G401.6 (cell line): ENCODE data around the gene RRP1.

Source experiments
- FAIRE-seq: peaks from 2 replicates; lab custom pipeline; 2012; peaks lifted over from hg19 to GRCh38; lab: Jason Lieb, UNC

The RRP1 gene

DNA sequence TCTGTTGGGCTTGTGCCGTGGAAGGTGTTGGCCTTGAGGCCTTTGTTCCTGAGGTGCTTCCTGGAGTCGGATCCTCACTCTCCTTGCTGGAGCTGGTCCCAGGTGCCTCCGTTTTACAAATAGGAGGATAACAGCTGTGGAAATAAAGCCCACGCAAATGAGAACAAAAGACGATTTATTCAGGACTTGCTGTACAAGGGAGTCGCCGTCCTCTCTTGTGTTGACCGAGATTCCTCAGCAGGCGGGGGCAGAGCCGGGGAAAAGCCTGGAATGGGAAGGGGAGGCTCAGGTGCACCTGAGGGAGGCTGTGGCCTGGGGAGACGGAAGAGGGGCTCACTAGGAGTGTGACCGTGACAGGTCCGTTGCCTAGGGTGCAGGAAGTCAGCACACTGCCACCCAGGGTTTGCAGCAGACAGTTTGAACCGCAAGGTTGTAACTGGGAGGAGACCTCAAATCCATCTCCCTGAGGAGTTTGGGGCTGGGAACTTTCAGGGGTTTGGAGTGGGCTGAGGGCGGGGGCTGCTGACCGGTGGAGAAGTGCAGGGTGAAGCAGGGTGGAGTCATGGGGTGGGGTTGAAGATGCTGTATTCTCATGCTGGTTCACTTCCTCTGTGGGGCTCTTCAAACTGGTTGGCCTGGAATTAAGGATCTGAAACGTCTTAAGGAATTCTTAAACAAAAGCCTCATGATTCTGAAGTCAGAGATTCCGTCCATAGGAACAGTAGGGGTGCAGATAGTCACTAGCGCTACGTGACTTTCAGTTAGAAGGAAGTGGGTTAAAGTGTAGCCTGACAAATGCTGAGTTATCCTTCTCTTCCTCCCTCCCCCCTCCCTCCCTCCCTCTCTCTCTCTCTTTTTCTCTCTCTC, 10.7 kb upstream of the RRP1 start:
- FAIRE-seq = peak; percentile 88

DNA sequence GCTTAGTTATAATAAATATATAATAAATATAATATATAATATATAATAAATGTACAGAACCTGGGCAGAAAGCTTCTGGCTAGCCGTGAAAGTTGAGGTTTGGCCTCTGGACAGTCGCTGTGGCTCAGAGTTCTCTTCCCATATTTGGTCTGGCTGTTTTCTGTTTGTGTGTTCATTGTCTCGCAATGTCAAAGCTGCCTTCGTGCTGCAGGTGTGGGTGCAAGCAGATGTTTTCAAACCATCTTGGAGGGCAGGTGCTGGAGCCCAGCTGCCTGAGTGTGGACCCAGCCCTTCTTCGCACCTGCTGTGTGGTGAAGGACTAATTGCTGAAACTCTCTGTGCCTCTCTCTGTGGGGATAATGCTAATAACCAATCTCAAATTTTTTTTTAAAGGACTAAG, 9.7 kb upstream of the RRP1 start:
- no peak for FAIRE-seq

DNA sequence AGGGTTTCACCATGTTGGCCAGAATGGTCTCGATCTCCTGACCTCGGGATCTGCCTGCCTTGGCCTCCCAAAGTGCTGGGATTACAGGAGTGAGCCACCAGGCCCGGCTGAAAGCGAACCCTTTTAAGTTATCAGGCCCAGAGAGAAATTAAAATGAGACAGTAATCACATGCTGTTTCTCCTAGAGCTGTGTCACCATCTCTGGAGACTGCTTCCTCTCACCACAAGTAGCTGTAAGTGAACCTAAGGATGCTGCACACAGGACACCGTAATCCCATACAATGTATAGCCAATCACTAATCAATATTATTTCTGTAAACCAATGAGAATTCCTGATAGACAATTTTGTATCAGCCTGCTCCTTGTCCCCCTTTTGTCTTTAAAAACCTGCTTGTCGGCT, 7.5 kb upstream of the RRP1 start:
- FAIRE-seq = no peak

DNA sequence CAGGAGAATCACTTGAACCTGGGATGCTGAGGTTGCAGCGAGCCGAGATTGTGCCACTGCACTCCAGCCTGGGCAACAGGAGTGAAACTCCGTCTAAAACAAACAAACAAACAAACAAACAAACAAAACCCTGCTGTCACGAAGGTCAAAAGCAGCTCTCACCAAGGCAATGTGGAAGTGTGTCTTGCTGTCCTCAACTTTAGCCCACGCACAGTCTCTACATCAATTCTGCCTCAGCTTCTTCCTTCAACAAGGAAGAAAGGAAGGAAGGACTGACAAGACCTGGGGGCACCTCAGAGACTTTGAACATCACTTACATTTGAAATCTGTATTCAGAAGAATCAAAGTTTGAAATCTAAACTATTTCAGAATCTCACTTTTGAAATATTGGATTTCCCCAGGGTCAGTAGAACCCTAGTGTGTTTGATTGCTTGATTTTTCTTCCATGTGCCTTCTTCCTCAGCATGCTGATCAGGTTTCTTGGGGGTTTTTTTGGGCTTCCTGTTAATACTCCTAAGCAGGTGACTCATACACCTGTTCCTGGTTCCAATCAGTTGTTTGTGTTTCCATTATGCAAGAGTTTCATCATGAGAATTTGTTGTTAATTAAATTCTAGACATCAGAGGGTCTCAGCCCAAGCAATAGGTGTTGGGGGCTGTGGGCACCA, 6.8 kb upstream of the RRP1 start:
- no peak for FAIRE-seq

DNA sequence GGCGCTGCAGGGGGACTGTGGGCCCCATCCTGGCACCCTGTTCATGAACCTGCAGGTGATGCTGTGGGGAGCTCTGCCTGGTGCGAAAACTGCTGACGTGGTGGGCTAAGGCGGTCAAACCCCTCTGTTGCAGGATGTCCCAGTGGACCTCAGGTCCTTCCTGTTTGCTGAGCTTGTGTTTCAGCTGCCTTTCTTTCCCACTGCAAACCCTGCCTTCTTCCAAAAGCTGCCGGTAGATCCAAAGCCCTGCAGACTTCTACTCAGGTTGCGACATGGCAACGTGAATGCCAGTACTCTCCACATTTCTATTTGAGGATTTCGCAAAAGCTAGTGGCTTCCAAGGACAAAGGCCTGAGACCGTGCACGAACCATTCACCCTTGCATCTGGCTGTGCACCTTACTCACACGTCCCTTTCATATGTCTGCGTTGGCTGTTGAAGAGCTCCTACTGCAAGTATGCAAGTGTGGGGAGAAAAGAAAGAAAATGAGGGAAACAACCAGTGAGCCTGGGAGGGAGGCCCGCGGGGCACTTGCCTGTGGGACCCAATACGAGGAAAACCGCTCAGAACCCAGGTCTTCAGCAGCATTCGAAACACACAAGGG, 6.2 kb upstream of the RRP1 start:
- no peak for FAIRE-seq

DNA sequence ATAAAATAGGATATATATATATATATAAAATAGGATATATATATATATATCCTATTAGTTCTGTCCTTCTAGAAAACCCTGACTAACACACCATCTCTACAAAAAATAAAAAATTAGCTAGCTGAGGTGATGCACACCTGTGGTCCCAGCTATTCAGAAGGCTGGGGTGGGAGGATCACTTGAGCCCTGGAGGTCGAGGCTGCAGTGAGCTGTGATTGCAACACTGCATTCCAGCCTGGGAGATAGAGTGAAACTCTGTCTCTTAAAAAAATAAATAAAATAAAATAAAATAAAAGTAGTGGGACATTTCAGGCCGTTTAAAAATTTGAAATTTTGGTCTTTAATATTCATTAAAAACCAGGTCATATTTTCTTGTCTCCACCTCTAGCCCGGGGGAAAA, 4.2 kb upstream of the RRP1 start:
- no peak for FAIRE-seq

DNA sequence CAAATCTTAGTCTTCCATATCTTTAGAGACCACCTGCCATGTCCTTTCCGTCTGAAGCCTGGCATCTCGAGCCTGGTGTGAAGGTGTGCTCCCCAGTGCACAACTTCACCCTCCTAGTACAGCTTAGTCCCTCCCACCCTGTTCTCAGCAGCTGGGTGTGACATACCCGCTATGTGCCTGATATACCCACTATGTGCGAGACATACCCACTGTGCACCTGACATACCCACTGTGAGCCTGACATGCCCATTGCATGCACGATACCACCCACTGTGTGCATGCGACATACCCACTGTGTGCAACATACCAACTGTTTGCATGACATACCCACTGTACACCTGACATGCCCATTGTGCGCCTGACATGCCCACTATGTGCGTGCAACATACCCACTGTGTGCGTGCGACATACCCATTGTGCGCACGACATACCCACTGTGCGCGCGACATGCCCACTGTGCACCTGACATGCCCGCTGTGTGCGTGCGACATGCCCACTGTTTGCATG, 3.0 kb upstream of the RRP1 start:
- no peak for FAIRE-seq

DNA sequence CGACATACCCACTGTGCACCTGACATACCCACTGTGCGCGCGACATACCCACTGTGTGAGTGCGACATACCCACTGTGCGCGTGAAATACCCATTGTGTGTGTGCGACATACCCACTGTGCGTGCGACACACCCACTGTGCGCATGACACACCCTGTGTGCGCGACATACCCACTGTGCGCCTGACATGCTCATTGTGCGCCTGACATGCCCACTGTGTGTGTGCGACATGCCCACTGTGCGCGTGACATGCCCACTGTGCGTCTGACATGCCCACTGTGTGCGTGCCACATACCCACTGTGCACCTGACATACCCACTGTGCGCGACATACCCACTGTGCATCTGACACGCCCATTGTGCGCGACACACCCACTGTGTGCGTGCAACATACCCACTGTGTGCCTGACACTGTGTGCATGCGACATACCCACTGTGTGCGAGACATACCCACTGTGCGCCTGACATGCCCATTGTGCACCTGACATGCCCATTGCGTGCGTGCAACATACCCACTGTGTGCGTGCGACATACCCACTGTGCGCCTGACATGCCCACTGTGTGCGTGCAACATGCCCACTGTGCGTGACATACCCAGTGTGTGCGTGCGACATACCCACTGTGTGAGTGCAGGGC, 2.5 kb upstream of the RRP1 start:
- FAIRE-seq = no peak

DNA sequence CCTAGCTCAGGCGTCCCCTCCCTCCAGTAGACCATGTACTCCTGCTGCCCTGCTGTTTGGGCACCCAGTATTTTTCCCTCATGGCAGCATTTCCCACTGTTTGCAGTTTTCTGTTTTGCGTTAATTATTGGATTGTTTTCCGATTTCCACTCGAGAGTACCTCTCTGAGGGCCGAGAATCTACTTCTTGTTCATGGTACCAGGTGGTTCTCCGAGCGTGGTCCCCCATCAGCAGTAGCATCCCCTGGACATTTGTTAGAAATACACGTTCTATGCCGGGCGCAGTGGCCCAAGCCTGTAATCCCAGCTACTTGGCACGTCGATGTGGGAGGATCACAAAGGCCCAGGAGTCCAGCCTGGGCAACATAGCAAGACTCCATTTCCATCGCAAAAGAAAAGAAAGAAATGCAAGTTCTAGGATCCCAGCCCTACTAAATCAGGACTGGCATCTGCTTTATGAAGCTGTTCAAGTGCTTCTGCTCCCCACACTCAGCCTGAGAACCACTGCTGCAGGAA, 690 bp downstream of the RRP1 start:
- FAIRE-seq = no peak

DNA sequence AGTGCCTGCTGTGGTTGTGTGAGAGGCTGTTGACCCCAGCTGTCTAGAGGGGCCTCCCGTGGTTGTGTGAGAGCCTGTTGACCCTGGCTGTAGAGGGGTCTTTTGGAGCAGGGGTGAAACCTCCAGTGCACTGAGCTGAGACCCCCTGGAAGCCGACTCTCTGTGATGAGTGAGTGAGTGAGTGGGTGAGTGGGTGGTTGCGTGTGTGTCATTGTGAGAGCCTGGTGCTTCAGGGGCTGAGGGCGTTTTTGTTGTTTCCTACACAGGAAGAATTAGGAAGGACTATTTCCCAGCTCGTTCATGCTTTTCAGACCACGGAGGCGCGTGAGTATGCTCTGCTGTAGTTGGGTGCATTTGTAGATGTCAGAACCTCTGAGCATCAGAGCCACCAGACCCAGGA, 3.0 kb downstream of the RRP1 start:
- FAIRE-seq = no peak

DNA sequence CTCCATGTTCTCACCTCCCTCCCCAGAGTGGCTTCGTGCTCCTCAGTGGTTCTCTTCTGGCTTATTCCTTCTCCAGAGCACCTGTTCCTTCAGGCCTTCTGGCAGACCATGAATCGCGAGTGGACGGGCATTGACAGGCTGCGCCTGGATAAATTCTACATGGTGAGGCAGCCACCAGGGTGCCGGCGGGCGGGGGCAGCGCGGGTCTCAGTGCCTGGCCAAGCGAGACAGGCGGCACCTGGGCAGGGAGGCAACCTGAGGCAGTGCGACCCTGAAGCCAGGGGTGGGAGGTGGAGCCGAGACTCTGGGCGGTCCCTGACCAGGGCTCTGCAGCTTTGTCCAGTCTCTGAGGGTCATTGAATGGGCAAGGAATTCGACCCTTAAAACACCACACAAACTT, 3.9 kb downstream of the RRP1 start:
- no peak for FAIRE-seq

DNA sequence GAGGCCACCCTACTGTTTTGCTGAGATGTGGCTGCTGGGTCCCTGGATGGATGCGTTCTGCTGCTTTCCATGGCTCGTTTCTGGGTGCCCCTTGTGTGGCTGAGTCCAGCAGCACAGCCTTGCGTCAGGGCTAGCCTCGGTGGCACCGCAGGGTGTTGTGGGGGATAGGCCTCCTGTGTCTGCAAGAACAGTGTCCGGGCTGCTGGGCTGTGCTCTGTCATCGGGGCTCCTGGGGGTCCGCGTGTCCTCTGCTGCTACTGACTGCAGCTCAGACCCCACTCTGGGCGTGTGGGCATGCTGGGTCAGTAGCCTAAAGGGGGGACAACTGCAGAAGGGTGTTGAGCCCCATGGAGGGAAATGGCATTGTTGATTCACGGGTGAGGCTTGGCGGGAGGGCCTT, 4.9 kb downstream of the RRP1 start:
- FAIRE-seq = no peak

DNA sequence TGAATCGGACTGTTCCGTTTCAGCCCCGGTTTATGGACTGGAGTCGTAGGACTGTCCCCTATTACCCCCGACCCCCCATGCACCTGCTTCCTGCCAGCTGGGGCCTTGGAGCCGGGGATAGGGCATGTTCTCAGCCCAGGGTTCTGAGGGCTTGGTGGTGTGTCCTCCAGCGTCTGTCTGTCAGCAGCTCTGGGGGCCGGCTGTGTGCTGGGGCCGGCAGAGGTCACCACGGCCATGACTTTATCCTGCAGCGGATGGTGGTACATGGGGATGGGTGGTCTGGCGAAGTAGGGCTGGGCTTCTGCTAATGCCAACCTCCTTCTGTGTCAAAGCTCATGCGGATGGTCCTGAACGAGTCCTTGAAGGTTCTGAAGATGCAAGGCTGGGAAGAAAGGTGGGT, 5.5 kb downstream of the RRP1 start:
- no peak for FAIRE-seq

DNA sequence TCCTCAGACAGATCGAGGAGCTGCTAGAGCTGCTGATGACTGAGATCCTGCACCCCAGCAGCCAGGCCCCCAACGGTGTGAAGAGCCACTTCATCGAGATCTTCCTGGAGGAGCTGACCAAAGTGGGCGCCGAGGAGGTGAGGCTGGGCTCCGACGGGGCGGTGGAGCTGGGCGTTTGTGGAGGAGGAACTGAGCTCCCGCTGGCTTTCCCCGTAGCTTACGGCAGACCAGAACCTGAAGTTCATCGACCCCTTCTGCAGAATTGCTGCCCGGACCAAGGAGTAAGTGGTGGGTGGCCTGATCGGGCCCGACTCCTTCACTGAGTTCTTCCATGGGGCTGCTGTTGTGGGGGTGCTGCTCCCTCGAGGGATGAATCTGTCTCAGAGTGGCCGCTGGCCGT, 8.0 kb downstream of the RRP1 start:
- FAIRE-seq = no peak

DNA sequence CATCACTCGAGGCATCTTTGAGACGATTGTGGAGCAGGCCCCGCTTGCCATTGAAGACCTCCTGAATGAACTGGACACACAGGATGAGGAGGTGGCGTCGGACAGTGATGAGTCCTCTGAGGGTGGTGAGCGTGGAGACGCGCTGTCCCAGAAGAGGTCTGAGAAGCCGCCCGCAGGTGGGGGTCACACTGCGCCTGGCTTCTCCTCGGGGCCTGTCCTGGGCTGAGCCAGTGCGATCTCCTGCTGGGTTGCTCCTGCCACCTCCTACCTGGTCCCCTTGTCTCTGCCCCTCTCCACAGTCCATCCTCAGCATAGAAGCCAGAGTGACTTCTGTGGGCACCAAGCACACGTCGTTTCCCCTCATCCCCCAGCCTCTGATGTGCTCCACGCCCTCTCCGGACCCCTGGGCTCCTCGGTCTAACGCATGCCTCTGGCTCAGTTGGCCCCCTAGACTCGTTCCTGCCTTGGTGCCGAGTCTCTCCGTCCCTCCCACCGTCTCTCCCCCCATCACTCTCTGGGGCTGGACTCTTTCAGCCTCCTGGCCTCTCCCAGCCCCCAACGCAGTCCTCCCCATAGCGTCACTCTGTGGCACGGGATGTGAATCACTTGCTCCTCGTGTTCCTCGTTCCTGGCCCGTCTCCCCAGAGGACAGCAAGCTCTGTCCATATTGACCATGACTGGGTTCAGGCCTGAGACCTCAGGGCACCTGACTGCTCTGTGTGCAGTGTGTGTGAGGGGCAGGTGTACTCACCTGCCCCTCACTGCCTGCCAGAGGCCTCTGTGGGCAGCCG, 8.7 kb downstream of the RRP1 start:
- no peak for FAIRE-seq

DNA sequence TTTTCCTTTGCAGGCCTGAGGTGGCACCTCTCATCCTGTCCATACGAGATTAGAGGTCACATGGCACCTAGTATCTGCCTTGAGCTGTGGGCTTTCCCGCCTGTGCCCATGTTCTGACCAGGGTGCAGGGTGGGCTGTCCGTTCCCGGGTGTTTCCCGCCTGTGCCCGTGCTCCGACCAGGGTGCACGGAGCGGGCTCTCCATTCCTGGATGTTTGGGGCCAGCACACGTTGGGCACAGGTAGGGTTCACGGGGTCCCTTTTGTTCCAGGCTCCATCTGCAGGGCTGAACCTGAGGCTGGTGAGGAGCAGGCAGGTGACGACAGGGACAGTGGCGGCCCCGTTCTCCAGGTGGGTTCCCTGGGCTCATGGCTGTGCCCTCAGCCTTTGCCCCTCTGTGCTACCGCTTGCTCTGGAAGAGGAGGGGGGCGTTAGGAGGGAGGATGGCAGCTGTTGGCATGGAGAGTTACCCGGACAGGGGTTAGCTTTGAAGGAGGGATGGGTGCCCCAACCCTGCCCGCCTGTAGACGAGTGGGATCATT, 10.0 kb downstream of the RRP1 start:
- FAIRE-seq = no peak

DNA sequence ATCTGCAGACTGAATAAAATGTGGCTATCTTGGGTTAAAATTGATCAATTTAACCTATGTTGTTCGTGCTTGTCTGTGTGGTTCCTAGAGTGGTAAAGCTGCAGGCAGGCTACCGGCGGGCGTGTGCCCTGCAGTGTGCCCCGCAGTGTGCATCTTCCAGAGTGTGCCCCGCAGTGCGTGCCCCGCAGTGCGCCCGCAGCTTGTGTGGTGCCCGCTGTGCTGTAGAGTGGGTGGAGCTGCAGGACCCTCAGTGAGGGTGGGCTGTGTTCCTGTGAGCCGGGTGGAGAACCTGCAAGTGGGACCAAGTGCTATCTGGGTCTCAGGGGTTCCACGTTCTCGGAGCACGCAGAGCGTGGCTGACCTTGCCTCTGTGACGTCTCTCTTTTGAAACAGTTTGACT, 10.7 kb downstream of the RRP1 start:
- no peak for FAIRE-seq

DNA sequence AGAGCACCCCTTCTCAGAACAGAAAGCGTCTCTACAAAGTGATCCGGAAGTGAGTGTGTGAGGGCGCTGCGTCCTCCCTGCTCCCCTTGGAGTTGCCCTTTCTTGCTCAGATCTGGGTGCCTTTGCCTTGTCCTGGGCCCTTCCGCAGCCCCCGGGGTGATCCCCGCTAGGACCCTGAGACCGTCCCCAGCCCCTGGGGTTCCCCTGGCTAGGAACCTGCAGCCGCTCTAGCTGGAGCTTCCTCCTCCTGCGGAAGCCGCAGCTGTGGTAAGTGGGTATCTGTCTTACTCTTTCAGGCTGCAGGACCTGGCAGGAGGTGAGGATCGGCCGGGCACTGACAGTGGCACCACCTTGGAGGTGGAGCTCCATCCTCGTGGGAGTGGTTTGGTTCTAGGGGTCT, 11.2 kb downstream of the RRP1 start:
- FAIRE-seq = no peak

DNA sequence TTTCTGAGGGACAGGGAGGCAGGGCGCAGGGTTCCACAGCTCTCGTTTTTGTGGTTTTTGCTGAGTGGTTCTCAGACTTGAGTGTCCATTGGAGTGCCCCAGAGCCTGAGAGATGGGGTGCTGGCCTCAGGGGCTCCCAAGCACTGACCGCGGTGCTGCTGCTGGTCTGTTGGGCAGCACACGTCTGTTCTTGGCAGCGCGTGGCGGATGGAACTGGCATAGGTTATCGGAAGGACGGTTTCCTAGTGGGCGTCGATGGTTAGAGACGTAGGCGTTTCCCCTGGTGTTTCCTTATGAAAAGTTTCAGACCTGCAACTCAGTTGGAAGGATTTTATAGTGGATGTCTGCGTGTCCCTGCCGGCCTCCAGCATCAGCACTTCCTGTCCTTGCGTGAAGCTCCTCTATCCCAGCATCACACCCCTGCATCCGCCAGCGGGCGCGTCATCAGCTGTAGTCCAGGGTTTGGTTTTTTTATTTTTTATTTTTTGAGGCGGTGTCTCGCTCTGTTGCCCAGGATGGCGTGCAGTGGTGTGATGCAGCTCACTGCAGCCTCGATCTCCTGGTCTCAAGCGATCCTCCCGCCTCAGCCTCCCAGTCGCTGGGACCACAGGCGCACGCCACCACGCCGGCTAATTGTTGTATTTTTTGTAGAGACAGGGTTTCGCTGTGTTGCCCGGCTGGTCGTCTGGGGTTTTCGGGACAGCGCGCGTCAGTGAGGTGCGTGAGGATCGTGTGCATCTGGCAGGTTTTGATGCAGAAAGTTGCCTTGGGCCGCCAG, 11.8 kb downstream of the RRP1 start:
- FAIRE-seq = no peak

DNA sequence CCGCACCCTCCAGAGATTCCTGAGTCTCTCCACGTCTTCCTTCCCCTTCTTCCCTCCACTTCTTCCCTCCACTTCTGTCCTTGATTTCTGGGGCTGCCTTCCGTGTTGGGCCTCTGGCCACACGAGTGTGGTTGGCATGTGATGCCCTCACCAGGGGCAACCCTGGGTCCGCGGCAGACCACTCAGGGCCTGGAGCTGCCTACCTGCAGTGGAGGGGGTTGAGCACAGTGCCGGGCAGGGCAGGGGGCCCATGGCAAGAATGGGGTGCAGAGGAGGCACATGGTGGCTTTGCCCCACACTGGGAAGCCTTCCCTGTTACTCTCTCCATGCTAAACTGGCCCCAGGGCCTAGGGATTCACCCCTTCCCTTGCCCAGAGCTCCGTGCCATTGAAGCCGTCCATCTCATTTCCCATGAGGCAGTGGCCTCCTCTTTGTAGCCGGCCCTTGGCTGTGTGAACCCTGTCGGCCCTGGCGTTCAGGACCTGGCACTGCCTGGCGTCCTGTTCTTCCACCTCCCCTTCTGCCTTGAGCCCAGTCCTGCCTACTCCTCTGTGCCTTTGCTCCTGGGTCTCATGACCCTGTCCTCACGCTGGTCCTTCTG, 13.4 kb downstream of the RRP1 start:
- no peak for FAIRE-seq
